Progenitor cell of endocrine pancreas (in vitro differentiated cells): ENCODE results near the gene AP4E1. TPM values are rescaled to one million over a fixed set of nuclear protein-coding genes. Genes with fewer than 3 reads are reported as not detected.
A peak's percentile ranks its signal among the peaks of the same experiment; 100 is the strongest.

Experiments used
- DNase-seq: peaks from one replicate; pipeline ENCODE4 v3.0.0; 2021; ENCODE audit warnings: low spot score; ENCODE audit not compliant: unreplicated experiment
- H3K27ac Mint-ChIP-seq: 2 replicates; pipeline ENCODE4 v1.8.0; 2021; ENCODE audit warnings: mild to moderate bottlenecking, moderate library complexity, mixed read lengths
- H3K27me3 Mint-ChIP-seq: 2 replicates; pipeline ENCODE4 v1.8.0; 2021; ENCODE audit warnings: mixed read lengths
- H3K36me3 Mint-ChIP-seq: 2 replicates; pipeline ENCODE4 v1.8.0; 2022; ENCODE audit warnings: mixed read lengths; ENCODE audit not compliant: insufficient read depth
- H3K4me1 Mint-ChIP-seq: 2 replicates; pipeline ENCODE4 v1.8.0; 2021; ENCODE audit warnings: low read depth, mixed read lengths
- H3K4me3 Mint-ChIP-seq: 2 replicates; pipeline ENCODE4 v1.8.0; 2021; ENCODE audit warnings: low read depth, mild to moderate bottlenecking, moderate library complexity, mixed read lengths
- H3K9me3 Mint-ChIP-seq: 2 replicates; pipeline ENCODE4 v1.8.0; 2021; ENCODE audit warnings: low read depth, mixed read lengths
- CTCF ChIP-seq: fragments of 200-600 bp; sonication (generic); IDR thresholded peaks from one replicate; pipeline ENCODE4 v1.5.0; 2021; ENCODE audit warnings: antibody characterized with exemption, mild to moderate bottlenecking; ENCODE audit not compliant: unreplicated experiment
- long read RNA-seq: library from polyadenylated mRNA; unstranded; transcript quantifications from one replicate; pipeline ENCODE4 v2.0.0, GENCODE V29; 2020
- total RNA-seq: library from RNA; stranded (reverse); gene quantifications from 2 replicates; pipeline ENCODE4 v1.2.1, GENCODE V29; 2021

Gene AP4E1
- 10.5 TPM in 2 replicates for total RNA-seq
- long read RNA-seq, partial matches to known transcripts: 1 of 2 reads
- long read RNA-seq, other reads (novel, unspliced or antisense): 1 of 2 reads

- peak; percentile 87 for DNase-seq
- no peaks in the 10 kb centered on the region for H3K9me3 Mint-ChIP-seq
- peaks cover 5% of the 10 kb centered on the region for H3K4me1 Mint-ChIP-seq
- peak within 1 kb of the TSS; percentile 82 for H3K4me3 Mint-ChIP-seq
- peak within 1 kb of the TSS; percentile 97 for H3K27ac Mint-ChIP-seq
- H3K27me3 Mint-ChIP-seq: no peaks in the 10 kb centered on the region
- peak; percentile 98 for TF ChIP-seq CTCF
- H3K36me3 Mint-ChIP-seq: no peaks in the 10 kb centered on the region
These were observed at the start of gene AP4E1 for GRCh38 chr15:50908209-50909009. Gene AP4E1 (plus strand): TSS chr15:50908683. CDS start chr15:50908779, 96 bp downstream.

- H3K36me3 Mint-ChIP-seq: no peaks in the 10 kb centered on the region
- no peak overlapping the region for H3K27ac Mint-ChIP-seq
- peaks cover 20% of the 10 kb centered on the region for H3K4me1 Mint-ChIP-seq
- DNase-seq: no peak
- TF ChIP-seq CTCF: no peak
- H3K27me3 Mint-ChIP-seq: peaks cover 25% of the 10 kb centered on the region
- no peaks in the 10 kb centered on the region for H3K9me3 Mint-ChIP-seq
- H3K4me3 Mint-ChIP-seq: no peak overlapping the region
These were observed 47.7 kb upstream of the AP4E1 start for GRCh38 chr15:50860824-50861223.

GRCh38 chr15:50862553-50862952 is 45.9 kb upstream of the AP4E1 start:
- Mint-ChIP-seq H3K36me3 (no peaks in the 10 kb centered on the region), H3K4me3 (no peak overlapping the region), H3K9me3 (no peaks in the 10 kb centered on the region), H3K27ac (no peak overlapping the region), H3K4me1 (peaks cover 12% of the 10 kb centered on the region), H3K27me3 (peaks cover 19% of the 10 kb centered on the region)
- DNase-seq: no peak
- no peak for TF ChIP-seq CTCF

GRCh38 chr15:50864873-50865272 is 43.6 kb upstream of the AP4E1 start:
- no peak for TF ChIP-seq CTCF
- Mint-ChIP-seq H3K4me3 (no peak overlapping the region), H3K4me1 (peaks cover 3% of the 10 kb centered on the region), H3K36me3 (no peaks in the 10 kb centered on the region), H3K9me3 (no peaks in the 10 kb centered on the region), H3K27me3 (peaks cover 14% of the 10 kb centered on the region), H3K27ac (no peak overlapping the region)
- no peak for DNase-seq

- H3K4me3 Mint-ChIP-seq: no peak overlapping the region
- H3K4me1 Mint-ChIP-seq: peaks cover 3% of the 10 kb centered on the region
- peaks cover 15% of the 10 kb centered on the region for H3K27me3 Mint-ChIP-seq
- no peak for TF ChIP-seq CTCF
- no peaks in the 10 kb centered on the region for H3K9me3 Mint-ChIP-seq
- no peaks in the 10 kb centered on the region for H3K36me3 Mint-ChIP-seq
- no peak overlapping the region for H3K27ac Mint-ChIP-seq
- no peak for DNase-seq
These were observed 42.7 kb upstream of the AP4E1 start for GRCh38 chr15:50865515-50866353.
